ENCODE data around the gene ASPSCR1. TPM values are rescaled to one million over a fixed set of nuclear protein-coding genes. Genes with fewer than 3 reads are reported as not detected.
"Not testable (repeated sequence)": the region's sequence is repeated elsewhere in the genome, so short reads cannot be mapped to it uniquely, and the experiment has no call there.

Gene ASPSCR1
- total RNA-seq, 1 donor from 2014 or later, result 23.2 TPM

- DNase-seq (ENCODE audit: low read depth in 2 of 2), result no peak
Measured at GRCh38 chr17:81941484-81942166, 35.8 kb upstream of the ASPSCR1 start.

- DNase-seq (ENCODE audit: low read depth in 2 of 2), result no peak
Measured at GRCh38 chr17:81942167-81942553, 35.3 kb upstream of the ASPSCR1 start.

GRCh38 chr17:81944858-81945257 lies 32.6 kb upstream of the ASPSCR1 start:
- no peak for DNase-seq (ENCODE audit: low read depth in 2 of 2)

- DNase-seq (ENCODE audit: low read depth in 2 of 2), result no peak
Measured at GRCh38 chr17:81947189-81947588, 30.2 kb upstream of the ASPSCR1 start, which contains the start of gene MYADML2. TSS of gene MYADML2 (minus strand) at chr17:81947233. CDS start at chr17:81941741, 5,492 bp downstream.

- DNase-seq (ENCODE audit: low read depth in 2 of 2), result no peak
Measured at GRCh38 chr17:81948635-81949378, 28.6 kb upstream of the ASPSCR1 start.

- DNase-seq (ENCODE audit: low read depth in 2 of 2), result no peak
Measured at GRCh38 chr17:81950501-81950900, 26.9 kb upstream of the ASPSCR1 start.

- DNase-seq (ENCODE audit: low read depth in 2 of 2), result no peak
Measured at GRCh38 chr17:81951785-81952684, 25.4 kb upstream of the ASPSCR1 start.

GRCh38 chr17:81952792-81953228 lies 24.6 kb upstream of the ASPSCR1 start:
- no peak for DNase-seq (ENCODE audit: low read depth in 2 of 2)

GRCh38 chr17:81953443-81953842 lies 24.0 kb upstream of the ASPSCR1 start:
- DNase-seq (ENCODE audit: low read depth in 2 of 2), result not testable (repeated sequence)

- DNase-seq (ENCODE audit: low read depth in 2 of 2), result no peak
Measured at GRCh38 chr17:81954131-81955057, 23.0 kb upstream of the ASPSCR1 start.

- no peak for DNase-seq (ENCODE audit: low read depth in 2 of 2)
Measured at GRCh38 chr17:81955058-81955681, 22.3 kb upstream of the ASPSCR1 start.

- DNase-seq (ENCODE audit: low read depth in 2 of 2), result no peak
Measured at GRCh38 chr17:81955756-81956544, 21.5 kb upstream of the ASPSCR1 start.

GRCh38 chr17:81956607-81957589 lies 20.5 kb upstream of the ASPSCR1 start:
- no peak for DNase-seq (ENCODE audit: low read depth in 2 of 2)

- no peak for DNase-seq (ENCODE audit: low read depth in 2 of 2)
Measured at GRCh38 chr17:81957691-81958432, 19.6 kb upstream of the ASPSCR1 start.

- no peak for DNase-seq (ENCODE audit: low read depth in 2 of 2)
Measured at GRCh38 chr17:81958633-81959342, 18.6 kb upstream of the ASPSCR1 start.

- DNase-seq (ENCODE audit: low read depth in 2 of 2), result peak; percentile 54 to 76
Measured at GRCh38 chr17:81959362-81960129, 17.9 kb upstream of the ASPSCR1 start.

Data from lung microvascular endothelial cell (primary cell).